H1 (cell line): Measurements from ENCODE around the gene TCEA3. TPM values are rescaled to one million over a fixed set of nuclear protein-coding genes. Genes with fewer than 3 reads are reported as not detected.
A peak's percentile ranks its signal among the peaks of the same experiment; 100 is the strongest.

Source experiments
- CTCF ChIA-PET: fragments of 300-600 bp; sonication (Branson Sonifier 250); formaldehyde crosslinking; loops from one replicate; lab custom pipeline; 2021; ENCODE audit not compliant: partially characterized antibody; lab: Charles Lee
- POLR2A ChIA-PET: fragments of 300-600 bp; sonication (Branson Sonifier 250); formaldehyde crosslinking; loops from one replicate; lab custom pipeline; 2021; ENCODE audit warnings: inconsistent platforms; ENCODE audit not compliant: partially characterized antibody; lab: Charles Lee
- DNase-seq, 2 experiments: peaks; one replicate each; pipeline versions ENCODE4 v3.0.0 to v3.0.0-alpha.2; 2010 to 2022; ENCODE audit warnings: low spot score in 2 of 2, low read depth in 1 of 2, mixed read lengths in 1 of 2
- FAIRE-seq: peaks from 2 replicates; lab custom pipeline; 2011; peaks lifted over from hg19 to GRCh38; lab: Jason Lieb, UNC
- H2AFZ ChIP-seq: 2 replicates; pipeline ENCODE4 v1.8.1; 2012; ENCODE audit warnings: low read length, inconsistent platforms
- H2AK5ac ChIP-seq: 2 replicates; pipeline ENCODE4 v1.6.1; 2013; ENCODE audit warnings: low read depth, low read length
- H2BK120ac ChIP-seq: replicated peaks from 2 replicates; pipeline ENCODE3; 2013; ENCODE audit warnings: low read depth, low read length, inconsistent platforms
- H2BK12ac ChIP-seq: 2 replicates; pipeline ENCODE4 v1.6.1; 2013; ENCODE audit warnings: low read depth, low read length
- H2BK15ac ChIP-seq: 2 replicates; pipeline ENCODE4 v1.6.1; 2013; ENCODE audit warnings: low read length
- H2BK20ac ChIP-seq: 2 replicates; pipeline ENCODE4 v1.6.1; 2013; ENCODE audit warnings: low read length
- H2BK5ac ChIP-seq: 2 replicates; pipeline ENCODE4 v1.6.1; 2013; ENCODE audit warnings: low read depth, low read length
- H3K14ac ChIP-seq: 2 replicates; pipeline ENCODE4 v1.6.1; 2013; ENCODE audit warnings: inconsistent platforms; ENCODE audit not compliant: insufficient read length
- H3K18ac ChIP-seq: 2 replicates; pipeline ENCODE4 v1.6.1; 2013; ENCODE audit warnings: low read length; ENCODE audit errors: extremely low read depth
- H3K23ac ChIP-seq: 2 replicates; pipeline ENCODE4 v1.6.1; 2013; ENCODE audit warnings: inconsistent platforms; ENCODE audit not compliant: insufficient read length
- H3K23me2 ChIP-seq: 2 replicates; pipeline ENCODE4 v1.6.1; 2013; ENCODE audit warnings: low read depth, low read length
- H3K27ac ChIP-seq: 2 replicates; pipeline ENCODE4 v1.6.1; 2011; ENCODE audit warnings: low read depth, low read length, inconsistent platforms
- H3K27me3 ChIP-seq, 4 experiments: replicated peaks in 1 of 4; 1 replicate in 1 of 4; 2 replicates in 3 of 4; pipeline versions ENCODE4 v1.6.1 to v1.8.1; 2011 to 2013; ENCODE audit warnings: low read length in 3 of 4, mild to moderate bottlenecking in 3 of 4, inconsistent platforms in 2 of 4, mixed read lengths in 2 of 4, moderate library complexity in 1 of 4; ENCODE audit not compliant: control insufficient read depth in 3 of 4, insufficient read depth in 3 of 4; ENCODE audit errors: extremely low read depth in 1 of 4
- H3K36me3 ChIP-seq, 4 experiments: 2 replicates each; pipeline versions ENCODE4 v1.6.1 to v1.8.1; 2011 to 2013; ENCODE audit warnings: mild to moderate bottlenecking in 4 of 4, low read length in 3 of 4, moderate library complexity in 2 of 4, control low read depth in 1 of 4, inconsistent platforms in 1 of 4; ENCODE audit not compliant: insufficient read depth in 4 of 4, control insufficient read depth in 2 of 4
- H3K4ac ChIP-seq: replicated peaks from 2 replicates; pipeline ENCODE3; 2013; ENCODE audit warnings: low read length, low read depth, mixed read lengths, inconsistent platforms; ENCODE audit not compliant: insufficient read length
- H3K4me1 ChIP-seq, 4 experiments: replicated peaks in 1 of 4; 1 replicate in 1 of 4; 2 replicates in 3 of 4; pipeline versions ENCODE4 v1.6.1 to v1.8.1; 2011 to 2013; ENCODE audit warnings: low read length in 3 of 4, inconsistent platforms in 2 of 4, mixed read lengths in 1 of 4; ENCODE audit not compliant: insufficient read depth in 4 of 4, control insufficient read depth in 3 of 4
- H3K4me2 ChIP-seq, 2 experiments: 2 replicates each; pipeline versions ENCODE4 v1.6.1 to v1.8.1; 2011 to 2013; ENCODE audit warnings: low read depth in 2 of 2, low read length in 2 of 2, control low read depth in 1 of 2, inconsistent platforms in 1 of 2, mild to moderate bottlenecking in 1 of 2; ENCODE audit not compliant: insufficient read depth in 1 of 2
- H3K4me3 ChIP-seq, 4 experiments: fragments of 200-600, 300-600 bp in 1 of 4; sonication (generic), shearing (Covaris generic), sonication (Bioruptor Twin) in 1 of 4; 2 replicates each; pipeline versions ENCODE4 v1.5.1 to v1.8.1; 2011 to 2016; ENCODE audit warnings: low read length in 4 of 4, low read depth in 3 of 4, control low read depth in 2 of 4, inconsistent platforms in 2 of 4, mild to moderate bottlenecking in 2 of 4, mixed read lengths in 1 of 4, moderate library complexity in 1 of 4; ENCODE audit not compliant: insufficient read depth in 2 of 4; ENCODE audit errors: extremely low read depth in 1 of 4
- H3K56ac ChIP-seq: replicated peaks from 2 replicates; pipeline ENCODE3; 2013; ENCODE audit warnings: low read depth, mild to moderate bottlenecking, mixed read lengths, low read length, inconsistent platforms; ENCODE audit not compliant: insufficient read length
- H3K79me1 ChIP-seq: 2 replicates; pipeline ENCODE4 v1.6.1; 2013; ENCODE audit warnings: low read depth, low read length, control low read depth
- H3K79me2 ChIP-seq, 2 experiments: 2 replicates each; pipeline versions ENCODE4 v1.6.1 to v1.8.1; 2012 to 2013; ENCODE audit warnings: low read length in 2 of 2, mild to moderate bottlenecking in 2 of 2, inconsistent platforms in 1 of 2; ENCODE audit not compliant: insufficient read depth in 2 of 2, control insufficient read depth in 1 of 2
- H3K9ac ChIP-seq, 4 experiments: replicated peaks in 1 of 4; 1 replicate in 1 of 4; 2 replicates in 3 of 4; pipeline versions ENCODE4 v1.6.1 to v1.8.1; 2011 to 2013; ENCODE audit warnings: low read depth in 3 of 4, low read length in 3 of 4, control low read depth in 2 of 4, mild to moderate bottlenecking in 2 of 4, moderate library complexity in 2 of 4, inconsistent platforms in 1 of 4; ENCODE audit errors: extremely low read depth in 1 of 4
- H3K9me3 ChIP-seq, 2 experiments: 2 replicates each; pipeline versions ENCODE4 v1.6.1 to v1.8.1; 2012 to 2013; ENCODE audit warnings: mild to moderate bottlenecking in 2 of 2, moderate library complexity in 2 of 2, control low read depth in 1 of 2, inconsistent platforms in 1 of 2, low read depth in 1 of 2, low read length in 1 of 2, mixed read lengths in 1 of 2; ENCODE audit not compliant: insufficient read depth in 2 of 2
- H4K20me1 ChIP-seq, 2 experiments: replicated peaks in 1 of 2; 2 replicates each; pipeline versions ENCODE3 to v1.8.1; 2011 to 2013; ENCODE audit warnings: inconsistent platforms in 2 of 2, low read length in 2 of 2, mild to moderate bottlenecking in 1 of 2; ENCODE audit not compliant: insufficient read depth in 2 of 2, control insufficient read depth in 1 of 2
- H4K5ac ChIP-seq: 2 replicates; pipeline ENCODE4 v1.6.1; 2013; ENCODE audit warnings: low read length, low read depth, mixed read lengths, inconsistent platforms; ENCODE audit not compliant: insufficient read length
- H4K8ac ChIP-seq: 2 replicates; pipeline ENCODE4 v1.8.0; 2013; ENCODE audit warnings: mild to moderate bottlenecking, moderate library complexity, low read length, inconsistent platforms; ENCODE audit not compliant: insufficient read depth; ENCODE audit errors: extremely low read depth
- H4K91ac ChIP-seq: replicated peaks from 2 replicates; pipeline ENCODE3; 2013; ENCODE audit warnings: low read length, mixed read lengths, inconsistent platforms; ENCODE audit not compliant: insufficient read length
- RNF2 ChIP-seq: fragments of 200-900, 300-1000 bp; sonication (generic); IDR thresholded peaks from 2 replicates; pipeline ENCODE4 v1.7.1; 2016; ENCODE audit warnings: borderline replicate concordance, low read depth, mild to moderate bottlenecking, antibody characterized with exemption, low read length; ENCODE audit not compliant: poor library complexity, severe bottlenecking; ENCODE audit errors: missing control alignments
- SP4 ChIP-seq: IDR thresholded peaks from 2 replicates; pipeline ENCODE4 v1.6.1; 2012; ENCODE audit warnings: low read length, inconsistent platforms
- WGBS, 2 experiments: shearing (Covaris generic) in 1 of 2; methylation state at CpG; one replicate each; pipeline versions ENCODE4 v1.1.6 to v1.1.7; 2013 to 2015; ENCODE audit warnings: low lambda C conversion rate in 2 of 2, mixed read lengths in 2 of 2, inconsistent platforms in 1 of 2, low coverage in 1 of 2, missing lambda C conversion rate in 1 of 2; ENCODE audit not compliant: insufficient replicate concordance in 2 of 2, insufficient coverage in 1 of 2, insufficient read length in 1 of 2; ENCODE audit errors: extremely low coverage in 1 of 2, missing lambda C conversion rate in 1 of 2; 5-methylcytosine and 5-hydroxymethylcytosine counted together
- polyA plus RNA-seq, 7 experiments: library from polyadenylated mRNA; depleted of rRNA in 3 of 7; stranded (reverse) in 5 of 7; unstranded in 2 of 7; fragments of >200 nt in 5 of 7; fragments of 200-250 nt in 2 of 7; gene quantifications; 1 replicate in 5 of 7; 2 replicates in 1 of 7; 4 replicates in 1 of 7; pipeline versions ENCODE4 v1.2.1 to v1.2.3, GENCODE V29; 2011 to 2013; ENCODE audit warnings: missing spikeins in 2 of 7, mixed read lengths in 2 of 7
- total RNA-seq: library from RNA; stranded (reverse); fragmentation: NEBNext Ultra II Directional; extraction: Animal tissue kit (Norgen Biotek cat#: 25700); gene quantifications from 2 replicates; pipeline ENCODE4 v1.2.1, GENCODE V29; 2021

TCEA3 gene
- total and polyA plus RNA-seq, 2 of the 8 experiments (the other 6 are each of a cell fraction or from before 2014, with no cell fraction given), result 0.08 TPM; not detected in 1

- CTCF ChIA-PET, result interaction anchor here (1.1 to 3.7 kb wide), 7 partner anchors 9 to 34 kb away, joined by 3 to 19 read pairs (median 7); no protein-coding TSS in a partner anchor
- Histone ChIP-seq H2BK5ac (no peak overlapping the region), H2BK12ac (no peak overlapping the region), H3K23me2 (peaks cover 10% of the 10 kb centered on the region), H3K4me1 (peaks cover 2 to 19% (median 4%) of the 10 kb centered on the region in 4 experiments; a peak in 6 of 7 replicates), H4K8ac (no peak overlapping the region), H3K27me3 (peaks cover 62 to 90% (median 81%) of the 10 kb centered on the region in 4 experiments), H3K27ac (no peak overlapping the region), H3K79me1 (no peaks in the 10 kb centered on the region), H3K36me3 (no peaks in the 10 kb centered on the region), H3K9me3 (no peaks in the 10 kb centered on the region), H2BK120ac (no peak overlapping the region), H2BK20ac (no peak overlapping the region), H4K91ac (no peak overlapping the region), H3K4me2 (0 out of 4 replicates have a peak overlapping the region, but pooled peaks of 1 of the 2 experiments have one; percentile 3), H3K18ac (no peak overlapping the region), H4K5ac (no peak overlapping the region), H3K79me2 (no peaks in the 10 kb centered on the region), H2AFZ (no peak overlapping the region), H3K23ac (no peak overlapping the region), H3K9ac (no peak overlapping the region), H2BK15ac (no peak overlapping the region), H2AK5ac (no peak overlapping the region), H3K4ac (no peak overlapping the region), H3K4me3 (no peak overlapping the region), H3K14ac (no peak overlapping the region), H3K56ac (no peak overlapping the region), H4K20me1 (peaks cover 9 to 12% of the 10 kb centered on the region in 2 experiments)
- TF ChIP-seq SP4 (no peak), RNF2 (peak; percentile 14)
- 97% methylated on average over 5 of the region's 5 CpGs; no CpG with 5 or more reads in 1 of the 2 experiments for WGBS, 2 experiments
- DNase-seq, result no peak
- FAIRE-seq, result no peak
- POLR2A ChIA-PET, result interaction anchor here (2.4 to 3.5 kb wide), 2 partner anchors 13 to 26 kb away, joined by 13 to 23 read pairs; partner anchors contain the start of gene HNRNPR
Observed at GRCh38 chr1:23370330-23370708, 54.2 kb downstream of the TCEA3 start.
